HepG2 (cell line): ENCODE results near the gene METAP2. TPM values are rescaled to one million over a fixed set of nuclear protein-coding genes. Genes with fewer than 3 reads are reported as not detected.

Experiments used
- ATAC-seq: fragments of 200-7000 bp; cut with Tn5 transposase; 3 replicates; pipeline ENCODE4 v1.9.1; 2020; ENCODE audit warnings: mild to moderate bottlenecking, moderate library complexity
- BruUV-seq: library from RNA; stranded (reverse); fragments of 400-500 nt; replicated peaks from 2 replicates; lab custom pipeline; 2021; lab: Mats Ljungman, UMichigan
- CTCF ChIA-PET: fragments of 300-600 bp; formaldehyde crosslinking; extraction: SDS; loops from one replicate; lab custom pipeline; 2021; ENCODE audit warnings: low total read pairs, inconsistent platforms, low intra/inter-chr PET ratio; lab: Yijun Ruan, JAX
- POLR2A ChIA-PET: fragments of 350-600 bp; sonication (Branson Sonifier 250); formaldehyde crosslinking; loops from one replicate; lab custom pipeline; 2020; ENCODE audit warnings: antibody characterized with exemption, inconsistent platforms; lab: Yijun Ruan, JAX
- DNase-seq: peaks from one replicate; pipeline ENCODE4 v3.0.0-alpha.2; 2015; ENCODE audit warnings: low spot score
- FAIRE-seq: peaks from 3 replicates; lab custom pipeline; 2011; peaks lifted over from hg19 to GRCh38; lab: Jason Lieb, UNC
- H2AFZ ChIP-seq: one replicate; pipeline ENCODE4 v1.6.1; 2011; ENCODE audit warnings: low read length, inconsistent platforms
- H3K27ac ChIP-seq: fragments of 300-600 bp; 3 replicates; pipeline ENCODE4 v1.8.0; 2011; ENCODE audit warnings: mixed run types, mild to moderate bottlenecking, mixed read lengths, low read length, inconsistent platforms; ENCODE audit not compliant: insufficient read depth; ENCODE audit errors: extremely low read length
- H3K27me3 ChIP-seq, 2 experiments: fragments of 200-600 bp in 1 of 2; 2 replicates in 1 of 2; 3 replicates in 1 of 2; pipeline versions ENCODE4 v1.6.0 to v1.8.0; 2011; ENCODE audit warnings: low read length in 2 of 2, mild to moderate bottlenecking in 2 of 2, moderate library complexity in 2 of 2, inconsistent platforms in 1 of 2; ENCODE audit not compliant: insufficient read depth in 2 of 2, control insufficient read depth in 1 of 2
- H3K36me3 ChIP-seq, 2 experiments: fragments of 200-600 bp in 1 of 2; replicated peaks in 1 of 2; 2 replicates in 1 of 2; 3 replicates in 1 of 2; pipeline versions ENCODE4 v1.5.1 to v1.8.0; 2011; ENCODE audit warnings: low read length in 2 of 2, inconsistent platforms in 1 of 2; ENCODE audit not compliant: insufficient read depth in 2 of 2, control insufficient read depth in 1 of 2
- H3K4me1 ChIP-seq: 2 replicates; pipeline ENCODE4 v1.5.1; 2012; ENCODE audit warnings: low read length, inconsistent platforms; ENCODE audit not compliant: insufficient read depth
- H3K4me2 ChIP-seq: 2 replicates; pipeline ENCODE4 v1.6.0; 2011; ENCODE audit warnings: low read depth, low read length, inconsistent platforms
- H3K4me3 ChIP-seq, 3 experiments: fragments of 200-600 bp in 1 of 3; sonication (generic), shearing (Covaris generic) in 1 of 3; replicated peaks in 1 of 3; 2 replicates each; pipeline ENCODE4 v1.5.1; 2011 to 2016; ENCODE audit warnings: low read length in 3 of 3, inconsistent platforms in 2 of 3, low read depth in 2 of 3, mild to moderate bottlenecking in 2 of 3, control low read depth in 1 of 3, mixed read lengths in 1 of 3; ENCODE audit not compliant: insufficient read depth in 1 of 3
- H3K79me2 ChIP-seq: one replicate; pipeline ENCODE4 v1.6.1; 2011; ENCODE audit warnings: low read length, inconsistent platforms; ENCODE audit not compliant: insufficient read depth
- H3K9ac ChIP-seq: 2 replicates; pipeline ENCODE4 v1.6.0; 2011; ENCODE audit warnings: mild to moderate bottlenecking, low read depth, low read length, inconsistent platforms; ENCODE audit not compliant: insufficient read depth
- H3K9me3 ChIP-seq: 2 replicates; pipeline ENCODE4 v1.5.1; 2012; ENCODE audit warnings: mild to moderate bottlenecking, low read length
- H4K20me1 ChIP-seq: 2 replicates; pipeline ENCODE4 v1.6.0; 2011; ENCODE audit warnings: inconsistent platforms, mild to moderate bottlenecking, low read length, moderate library complexity; ENCODE audit not compliant: insufficient read depth
- ATF1 ChIP-seq: IDR thresholded peaks from 2 replicates; pipeline ENCODE4 v1.6.1; 2016; ENCODE audit warnings: mild to moderate bottlenecking, control low read depth
- HMG20A ChIP-seq: IDR thresholded peaks from 2 replicates; pipeline ENCODE4 v1.6.1; 2016; ENCODE audit warnings: borderline replicate concordance
- NFAT5 ChIP-seq: sonication (generic); formaldehyde crosslinking; IDR thresholded peaks from 2 replicates; pipeline ENCODE4 v1.4.0; 2020; ENCODE audit warnings: missing genetic modification reagents
- ZNF12 ChIP-seq: sonication (generic); formaldehyde crosslinking; IDR thresholded peaks from 2 replicates; pipeline ENCODE4 v1.5.0; 2020; ENCODE audit warnings: missing genetic modification reagents
- ZNF609 ChIP-seq: sonication (generic); formaldehyde crosslinking; IDR thresholded peaks from 2 replicates; pipeline ENCODE4 v1.4.0; 2020; ENCODE audit warnings: mild to moderate bottlenecking, missing genetic modification reagents, borderline replicate concordance
- WGBS: methylation state at CpG from one replicate; pipeline ENCODE4 v1.1.6; 2017; ENCODE audit warnings: low lambda C conversion rate; 5-methylcytosine and 5-hydroxymethylcytosine counted together
- in situ Hi-C: cut with HindIII; loops from 2 replicates; pipeline ENCODE4 v1.10.0; 2017; ENCODE audit warnings: low pct_unique_long_range_greater_than_20kb; ENCODE audit not compliant: extremely low pct_ligation_motif_present
- intact Hi-C: fragments of 100-400 bp; cut with micrococcal nuclease; formaldehyde crosslinking; loops from one replicate; pipeline ENCODE4 v1.10.0; 2022; ENCODE audit not compliant: unreplicated experiment
- polyA plus RNA-seq, 8 experiments: library from polyadenylated mRNA; depleted of rRNA in 3 of 8; stranded (reverse) in 7 of 8; unstranded in 1 of 8; fragments of >200 nt; fragmentation: Illumina TruSeq in 4 of 8; extraction: Trizol in 4 of 8; gene quantifications; 2 replicates each; pipeline versions ENCODE4 v1.2.1 to v1.2.3, GENCODE V29; 2011 to 2016; ENCODE audit warnings: low read depth in 4 of 8, missing spikeins in 1 of 8, mixed read lengths in 1 of 8; ENCODE audit not compliant: insufficient read depth in 1 of 8
- total RNA-seq, 5 experiments: library from RNA; depleted of rRNA; stranded (reverse); fragments of >200 nt; fragmentation: Illumina TruSeq; extraction: Trizol; gene quantifications; 2 replicates each; pipeline ENCODE4 v1.2.3, GENCODE V29; 2016; ENCODE audit warnings: low read depth in 1 of 5
- TF ChIP-seq, protein P1 (sequence below): sonication (generic); formaldehyde crosslinking; IDR thresholded peaks from 2 replicates; pipeline ENCODE4 v1.9.0; 2022; ENCODE audit warnings: missing genetic modification reagents, mild to moderate bottlenecking, borderline replicate concordance

The METAP2 gene
- total and polyA plus RNA-seq, 2 of the 13 experiments (the other 11 are each of a cell fraction or from before 2014, with no cell fraction given) = 67.8 to 131 TPM

GRCh38 chr12:95465275-95465674 lies 8.7 kb upstream of the METAP2 start:
- H3K4me3 ChIP-seq = no peak overlapping the region
- ChIA-PET CTCF (no interaction called here), POLR2A (interaction anchor here (1.8 kb wide), 1 partner anchor 8 kb away, joined by 11 read pairs; the partner anchor contains the start of gene METAP2)
- no peak for ATAC-seq
- no peak for FAIRE-seq
- no peak for TF ChIP-seq ZNF12 (CRISPR knock-in tag)
- no peak for TF ChIP-seq ZNF609 (CRISPR knock-in tag)
- TF ChIP-seq HMG20A (CRISPR knock-in tag) = no peak
- TF ChIP-seq ATF1 (CRISPR knock-in tag) = no peak
- TF ChIP-seq, protein P1, sequence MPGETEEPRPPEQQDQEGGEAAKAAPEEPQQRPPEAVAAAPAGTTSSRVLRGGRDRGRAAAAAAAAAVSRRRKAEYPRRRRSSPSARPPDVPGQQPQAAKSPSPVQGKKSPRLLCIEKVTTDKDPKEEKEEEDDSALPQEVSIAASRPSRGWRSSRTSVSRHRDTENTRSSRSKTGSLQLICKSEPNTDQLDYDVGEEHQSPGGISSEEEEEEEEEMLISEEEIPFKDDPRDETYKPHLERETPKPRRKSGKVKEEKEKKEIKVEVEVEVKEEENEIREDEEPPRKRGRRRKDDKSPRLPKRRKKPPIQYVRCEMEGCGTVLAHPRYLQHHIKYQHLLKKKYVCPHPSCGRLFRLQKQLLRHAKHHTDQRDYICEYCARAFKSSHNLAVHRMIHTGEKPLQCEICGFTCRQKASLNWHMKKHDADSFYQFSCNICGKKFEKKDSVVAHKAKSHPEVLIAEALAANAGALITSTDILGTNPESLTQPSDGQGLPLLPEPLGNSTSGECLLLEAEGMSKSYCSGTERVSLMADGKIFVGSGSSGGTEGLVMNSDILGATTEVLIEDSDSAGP (CRISPR knock-in tag) = no peak
- no peak for TF ChIP-seq NFAT5 (CRISPR knock-in tag)
- no peaks in the 10 kb centered on the region for H3K79me2 ChIP-seq
- no peak overlapping the region for H3K9ac ChIP-seq
- H3K27ac ChIP-seq = no peak overlapping the region
- intact Hi-C loops (no loop called here), in situ Hi-C loops (no loop called here)
- H3K4me2 ChIP-seq = no peak overlapping the region
- peaks cover 12% of the 10 kb centered on the region for H3K4me1 ChIP-seq
- 7% methylated on average over 2 of the region's 2 CpGs for WGBS
- H3K9me3 ChIP-seq = no peaks in the 10 kb centered on the region
- no peak overlapping the region for H2AFZ ChIP-seq
- H4K20me1 ChIP-seq = no peaks in the 10 kb centered on the region
- no peaks in the 10 kb centered on the region for H3K36me3 ChIP-seq
- BruUV-seq = no TSS peak
- H3K27me3 ChIP-seq = no peaks in the 10 kb centered on the region; a peak in 1 of 5 replicates
- no peak for DNase-seq
